ENCODE results near the gene PIRT.

PIRT gene

DNA sequence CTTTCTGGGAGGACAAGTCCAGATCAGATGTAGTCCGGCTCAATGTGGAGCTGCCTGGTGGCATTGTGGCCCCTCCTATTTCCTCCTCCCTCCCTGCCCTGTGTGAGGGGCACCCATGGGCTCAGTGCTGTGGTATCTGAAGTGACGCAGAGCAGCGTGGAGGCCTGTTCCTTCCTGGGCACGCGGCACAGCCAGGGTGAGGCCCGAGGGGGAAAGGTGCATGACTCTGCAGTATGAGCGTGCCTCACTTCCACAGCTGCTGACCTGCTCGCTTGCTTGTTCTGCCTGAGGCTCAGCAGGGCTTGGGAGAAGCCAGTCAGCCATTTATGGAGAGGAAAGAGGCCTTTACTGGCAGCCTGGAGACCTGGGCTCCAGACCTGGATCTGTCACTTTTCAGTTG, 45.7 kb downstream of the PIRT start:
- H2BK120ac ChIP-seq (ENCODE audit: low read depth, low read length): no peak overlapping the region
- peaks cover 1% of the 10 kb centered on the region for H3K79me1 ChIP-seq (ENCODE audit: low read depth, low read length)
- H2BK12ac ChIP-seq (ENCODE audit: low read length): peak overlapping the region; percentile 31
- no peak for DNase-seq (ENCODE audit: low spot score)
- no peak overlapping the region for H2BK5ac ChIP-seq (ENCODE audit: low read length)
- no peak overlapping the region for H4K91ac ChIP-seq (ENCODE audit: low read depth, low read length, poor library complexity)
- peak overlapping the region; percentile 63 for H2AK5ac ChIP-seq (ENCODE audit: low read depth, low read length)
- no peak overlapping the region for H3K4ac ChIP-seq (ENCODE audit: low read length)
- H3K4me3 ChIP-seq (ENCODE audit: low read length in 2 of 2): peak overlapping the region in 1 of 2 donors; percentile 8
- no peaks in the 10 kb centered on the region for H3K36me3 ChIP-seq (replicated peaks in 1 of 2; ENCODE audit: control insufficient read depth in 2 of 2, insufficient read depth in 2 of 2, low read length in 2 of 2)
- peaks cover 2 to 9% of the 10 kb centered on the region in 2 donors for H3K4me1 ChIP-seq (ENCODE audit: control insufficient read depth in 2 of 2, insufficient read depth in 1 of 2, low read depth in 1 of 2, low read length in 2 of 2)
- H3K9ac ChIP-seq (ENCODE audit: low read depth, low read length, poor library complexity): peak overlapping the region; percentile 24
- peak overlapping the region; percentile 62 for H3K23ac ChIP-seq (ENCODE audit: low read depth, low read length, poor library complexity)
- no peak overlapping the region for H3K4me2 ChIP-seq (ENCODE audit: insufficient read depth, low read length, poor library complexity, severe bottlenecking)
- no peak overlapping the region for H2AFZ ChIP-seq (ENCODE audit: low read length)
- H3K14ac ChIP-seq (ENCODE audit: low read length): peak overlapping the region; percentile 26
- H4K8ac ChIP-seq (ENCODE audit: low read depth, low read length): no peak overlapping the region
- H2BK15ac ChIP-seq (ENCODE audit: low read length): peak overlapping the region; percentile 41
- no peak overlapping the region for H3K27ac ChIP-seq (replicated peaks; ENCODE audit: low read length)
- H3K9me3 ChIP-seq (replicated peaks in 1 of 2; ENCODE audit: control insufficient read depth in 2 of 2, insufficient read depth in 1 of 2, low read depth in 1 of 2, low read length in 2 of 2): no peaks in the 10 kb centered on the region
- no peaks in the 10 kb centered on the region for H3K27me3 ChIP-seq (ENCODE audit: control insufficient read depth in 3 of 3, insufficient read depth in 3 of 3, low read depth in 1 of 3, low read length in 3 of 3)
- H3K18ac ChIP-seq (ENCODE audit: low read length): peak overlapping the region; percentile 55
- WGBS, 2 donors (ENCODE audit: extremely low coverage in 2 of 2, insufficient read length in 2 of 2, insufficient replicate concordance in 1 of 2): no CpG with 5 or more reads among the region's 8 CpGs

DNA sequence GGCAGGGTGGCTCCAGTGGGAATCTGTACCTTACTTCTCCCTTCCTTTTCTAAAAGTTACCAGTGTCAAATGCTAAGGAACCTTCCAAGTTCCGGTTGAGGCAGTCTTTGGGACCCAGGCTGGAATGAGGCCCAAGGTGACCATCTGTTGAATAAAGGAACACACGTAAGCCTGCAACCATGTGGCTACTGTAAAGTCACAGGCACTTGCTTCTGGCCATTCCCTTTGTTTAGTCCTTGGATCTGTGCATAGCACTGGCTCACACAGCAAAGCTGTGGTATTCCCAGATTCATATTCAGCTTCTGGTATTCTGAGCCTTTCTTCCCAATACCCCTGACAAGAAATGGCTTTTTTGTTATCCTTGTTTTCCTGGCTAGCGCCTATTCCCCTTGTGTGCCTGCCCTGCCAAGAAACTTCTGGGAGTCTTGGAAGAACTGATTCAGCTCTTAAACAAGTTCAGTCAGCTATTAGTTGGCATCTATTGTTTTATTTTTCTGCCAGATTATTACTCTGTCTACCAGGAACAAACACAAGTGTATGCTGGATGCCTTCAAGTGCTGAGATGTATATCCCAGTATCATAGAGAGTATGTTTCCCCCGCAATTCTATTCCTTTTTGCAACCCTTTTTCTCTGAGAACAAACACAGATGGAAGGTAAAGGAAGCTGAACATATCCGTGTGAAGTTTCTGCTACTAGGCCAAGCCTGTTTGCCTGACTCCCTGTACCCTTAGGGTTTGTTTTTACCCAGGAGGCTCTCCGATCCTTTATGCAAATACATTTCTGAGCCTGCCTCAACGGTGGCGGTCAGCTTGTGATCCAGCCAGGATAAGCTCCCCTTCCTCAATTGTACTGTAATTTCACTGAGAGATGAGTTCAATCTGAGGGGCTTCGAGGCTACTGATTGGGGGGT, 47.1 kb downstream of the PIRT start:
- H3K14ac ChIP-seq (ENCODE audit: low read length): no peak overlapping the region
- DNase-seq (ENCODE audit: low spot score): no peak
- no peaks in the 10 kb centered on the region for H3K9me3 ChIP-seq (replicated peaks in 1 of 2; ENCODE audit: control insufficient read depth in 2 of 2, insufficient read depth in 1 of 2, low read depth in 1 of 2, low read length in 2 of 2)
- H2BK12ac ChIP-seq (ENCODE audit: low read length): no peak overlapping the region
- H3K79me1 ChIP-seq (ENCODE audit: low read depth, low read length): peaks cover 1% of the 10 kb centered on the region
- H3K27me3 ChIP-seq (ENCODE audit: control insufficient read depth in 3 of 3, insufficient read depth in 3 of 3, low read depth in 1 of 3, low read length in 3 of 3): no peaks in the 10 kb centered on the region
- no peak overlapping the region for H2BK5ac ChIP-seq (ENCODE audit: low read length)
- H2AK5ac ChIP-seq (ENCODE audit: low read depth, low read length): peak overlapping the region; percentile 24
- H3K4me1 ChIP-seq (ENCODE audit: control insufficient read depth in 2 of 2, insufficient read depth in 1 of 2, low read depth in 1 of 2, low read length in 2 of 2): peaks cover 2 to 9% of the 10 kb centered on the region in 2 donors
- H4K91ac ChIP-seq (ENCODE audit: low read depth, low read length, poor library complexity): no peak overlapping the region
- H2AFZ ChIP-seq (ENCODE audit: low read length): no peak overlapping the region
- no peak overlapping the region for H4K8ac ChIP-seq (ENCODE audit: low read depth, low read length)
- H2BK15ac ChIP-seq (ENCODE audit: low read length): no peak overlapping the region
- no peak overlapping the region for H3K23ac ChIP-seq (ENCODE audit: low read depth, low read length, poor library complexity)
- H3K27ac ChIP-seq (replicated peaks; ENCODE audit: low read length): no peak overlapping the region
- no peak overlapping the region for H2BK120ac ChIP-seq (ENCODE audit: low read depth, low read length)
- no peak overlapping the region for H3K4me2 ChIP-seq (ENCODE audit: insufficient read depth, low read length, poor library complexity, severe bottlenecking)
- no peak overlapping the region for H3K18ac ChIP-seq (ENCODE audit: low read length)
- no peaks in the 10 kb centered on the region for H3K36me3 ChIP-seq (replicated peaks in 1 of 2; ENCODE audit: control insufficient read depth in 2 of 2, insufficient read depth in 2 of 2, low read length in 2 of 2)
- no peak overlapping the region for H3K9ac ChIP-seq (ENCODE audit: low read depth, low read length, poor library complexity)
- no peak overlapping the region for H3K4ac ChIP-seq (ENCODE audit: low read length)
- WGBS, 2 donors (ENCODE audit: extremely low coverage in 2 of 2, insufficient read length in 2 of 2, insufficient replicate concordance in 1 of 2): no CpG with 5 or more reads among the region's 9 CpGs
- H3K4me3 ChIP-seq (ENCODE audit: low read length in 2 of 2): no peak overlapping the region

DNA sequence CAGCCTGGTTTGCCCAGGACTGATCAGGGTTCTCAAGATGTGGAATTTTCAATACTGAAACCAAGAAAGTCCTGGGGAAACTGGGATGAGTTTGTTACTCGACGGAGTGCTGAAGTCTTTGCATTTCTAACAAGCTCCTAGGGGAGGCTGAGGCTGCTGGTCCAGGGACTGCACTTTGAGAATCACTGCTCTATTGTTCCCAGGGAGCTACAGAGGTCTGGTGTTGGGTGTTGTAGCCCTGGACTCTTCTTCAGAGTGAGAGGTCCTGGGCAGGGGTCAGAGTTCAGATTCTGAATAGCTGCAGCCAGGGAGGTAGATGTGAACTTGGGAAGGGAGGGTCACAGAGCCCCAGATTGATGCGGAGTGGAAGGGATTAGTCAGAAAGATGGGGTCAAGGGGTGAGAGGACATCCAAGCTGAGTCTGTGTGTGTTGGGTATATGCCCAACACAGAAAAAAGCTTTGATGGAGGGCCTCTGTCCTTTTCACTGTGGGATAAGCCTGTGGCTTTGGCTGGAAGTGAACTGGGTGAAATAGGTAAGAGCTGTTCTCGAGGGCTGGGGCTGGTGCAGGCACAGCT, 48.1 kb downstream of the PIRT start:
- H3K9ac ChIP-seq (ENCODE audit: low read depth, low read length, poor library complexity): no peak overlapping the region
- H3K4me1 ChIP-seq (ENCODE audit: control insufficient read depth in 2 of 2, insufficient read depth in 1 of 2, low read depth in 1 of 2, low read length in 2 of 2): peaks cover 2 to 9% of the 10 kb centered on the region in 2 donors
- H3K14ac ChIP-seq (ENCODE audit: low read length): no peak overlapping the region
- no peak overlapping the region for H3K27ac ChIP-seq (replicated peaks; ENCODE audit: low read length)
- no peak overlapping the region for H2AFZ ChIP-seq (ENCODE audit: low read length)
- no peaks in the 10 kb centered on the region for H3K9me3 ChIP-seq (replicated peaks in 1 of 2; ENCODE audit: control insufficient read depth in 2 of 2, insufficient read depth in 1 of 2, low read depth in 1 of 2, low read length in 2 of 2)
- no peak overlapping the region for H2BK15ac ChIP-seq (ENCODE audit: low read length)
- no peaks in the 10 kb centered on the region for H3K27me3 ChIP-seq (ENCODE audit: control insufficient read depth in 3 of 3, insufficient read depth in 3 of 3, low read depth in 1 of 3, low read length in 3 of 3)
- H2BK12ac ChIP-seq (ENCODE audit: low read length): peak overlapping the region; percentile 41
- H3K18ac ChIP-seq (ENCODE audit: low read length): peak overlapping the region; percentile 48
- no peak overlapping the region for H2AK5ac ChIP-seq (ENCODE audit: low read depth, low read length)
- no peak overlapping the region for H2BK5ac ChIP-seq (ENCODE audit: low read length)
- DNase-seq (ENCODE audit: low spot score): no peak
- H3K23ac ChIP-seq (ENCODE audit: low read depth, low read length, poor library complexity): no peak overlapping the region
- no peaks in the 10 kb centered on the region for H3K36me3 ChIP-seq (replicated peaks in 1 of 2; ENCODE audit: control insufficient read depth in 2 of 2, insufficient read depth in 2 of 2, low read length in 2 of 2)
- H3K79me1 ChIP-seq (ENCODE audit: low read depth, low read length): peaks cover 1% of the 10 kb centered on the region
- no CpG with 5 or more reads among the region's 4 CpGs for WGBS, 2 donors (ENCODE audit: extremely low coverage in 2 of 2, insufficient read length in 2 of 2, insufficient replicate concordance in 1 of 2)
- no peak overlapping the region for H4K91ac ChIP-seq (ENCODE audit: low read depth, low read length, poor library complexity)
- H4K8ac ChIP-seq (ENCODE audit: low read depth, low read length): no peak overlapping the region
- no peak overlapping the region for H3K4me2 ChIP-seq (ENCODE audit: insufficient read depth, low read length, poor library complexity, severe bottlenecking)
- H3K4me3 ChIP-seq (ENCODE audit: low read length in 2 of 2): no peak overlapping the region
- peak overlapping the region; percentile 47 for H2BK120ac ChIP-seq (ENCODE audit: low read depth, low read length)
- H3K4ac ChIP-seq (ENCODE audit: low read length): no peak overlapping the region

DNA sequence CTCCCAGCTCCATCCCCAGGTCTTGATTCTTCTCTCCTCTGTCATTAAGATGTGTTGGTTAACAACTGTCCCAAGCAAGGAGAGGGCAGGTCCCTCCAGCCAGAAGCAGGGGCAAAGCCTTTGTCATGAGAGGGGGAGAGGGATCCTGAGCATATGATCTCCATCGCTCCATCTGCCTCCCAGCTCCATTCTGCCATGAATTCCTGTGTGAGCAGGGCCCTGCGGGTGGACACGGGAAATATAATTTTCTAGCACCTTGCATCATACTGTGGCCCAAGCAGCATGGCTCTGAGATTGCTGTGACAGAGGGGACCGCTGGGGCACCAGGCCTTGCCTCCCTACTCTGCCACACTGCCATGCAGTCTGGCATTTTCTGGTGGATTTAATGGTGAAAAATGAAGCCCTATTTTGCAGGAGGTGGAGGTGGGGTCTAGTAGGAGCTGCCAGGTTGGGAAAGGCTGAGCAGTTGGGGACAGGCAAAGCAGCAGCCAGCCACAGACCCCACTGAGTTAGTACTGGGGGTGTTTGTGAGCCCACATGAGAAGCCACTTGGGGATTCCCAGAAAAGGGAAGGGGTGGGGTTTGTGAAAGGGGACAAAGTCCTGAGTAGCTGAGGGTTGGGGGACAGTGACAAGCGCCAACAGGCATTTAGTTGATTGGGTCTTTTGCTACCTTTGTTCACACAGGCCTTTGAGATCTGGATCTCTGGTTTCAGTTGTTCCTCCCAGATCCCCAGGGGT, 50.4 kb downstream of the PIRT start:
- Histone ChIP-seq H3K4ac (ENCODE audit: low read length) (no peak overlapping the region), H3K14ac (ENCODE audit: low read length) (no peak overlapping the region), H4K8ac (ENCODE audit: low read depth, low read length) (no peak overlapping the region), H3K18ac (ENCODE audit: low read length) (peak overlapping the region; percentile 72), H2BK5ac (ENCODE audit: low read length) (no peak overlapping the region), H3K4me3 (ENCODE audit: low read length in 2 of 2) (no peak overlapping the region), H3K9ac (ENCODE audit: low read depth, low read length, poor library complexity) (no peak overlapping the region), H4K91ac (ENCODE audit: low read depth, low read length, poor library complexity) (no peak overlapping the region), H3K36me3 (replicated peaks in 1 of 2; ENCODE audit: control insufficient read depth in 2 of 2, insufficient read depth in 2 of 2, low read length in 2 of 2) (no peaks in the 10 kb centered on the region), H3K9me3 (replicated peaks in 1 of 2; ENCODE audit: control insufficient read depth in 2 of 2, insufficient read depth in 1 of 2, low read depth in 1 of 2, low read length in 2 of 2) (no peaks in the 10 kb centered on the region), H2AK5ac (ENCODE audit: low read depth, low read length) (no peak overlapping the region), H3K4me2 (ENCODE audit: insufficient read depth, low read length, poor library complexity, severe bottlenecking) (no peak overlapping the region), H2BK15ac (ENCODE audit: low read length) (no peak overlapping the region), H3K23ac (ENCODE audit: low read depth, low read length, poor library complexity) (no peak overlapping the region), H2BK120ac (ENCODE audit: low read depth, low read length) (no peak overlapping the region), H2BK12ac (ENCODE audit: low read length) (peak overlapping the region; percentile 30), H3K27ac (replicated peaks; ENCODE audit: low read length) (no peak overlapping the region), H3K27me3 (ENCODE audit: control insufficient read depth in 3 of 3, insufficient read depth in 3 of 3, low read depth in 1 of 3, low read length in 3 of 3) (no peaks in the 10 kb centered on the region), H2AFZ (ENCODE audit: low read length) (no peak overlapping the region), H3K79me1 (ENCODE audit: low read depth, low read length) (peaks cover 1% of the 10 kb centered on the region), H3K4me1 (ENCODE audit: control insufficient read depth in 2 of 2, insufficient read depth in 1 of 2, low read depth in 1 of 2, low read length in 2 of 2) (peaks cover 2 to 9% of the 10 kb centered on the region in 2 donors)
- DNase-seq (ENCODE audit: low spot score): no peak
- no CpG with 5 or more reads among the region's 5 CpGs for WGBS, 2 donors (ENCODE audit: extremely low coverage in 2 of 2, insufficient read length in 2 of 2, insufficient replicate concordance in 1 of 2)
